ENCODE measurements around the gene GTF2F1.
"Not testable (repeated sequence)": the region's sequence is repeated elsewhere in the genome, so short reads cannot be mapped to it uniquely, and the experiment has no call there.

GTF2F1 gene

GRCh38 chr19:6417713-6418561 is 25.0 kb upstream of the GTF2F1 start:
- peak; percentile 43 for DNase-seq (ENCODE audit: low spot score)

GRCh38 chr19:6416658-6417405 is 23.9 kb upstream of the GTF2F1 start:
- no peak for DNase-seq (ENCODE audit: low spot score)

- DNase-seq (ENCODE audit: low spot score), result no peak
Measured at GRCh38 chr19:6415591-6416190, 22.7 kb upstream of the GTF2F1 start.

- DNase-seq (ENCODE audit: low spot score), result no peak
Measured at GRCh38 chr19:6414793-6415590, 22.0 kb upstream of the GTF2F1 start.

GRCh38 chr19:6413721-6414643 is 21.0 kb upstream of the GTF2F1 start:
- no peak for DNase-seq (ENCODE audit: low spot score)

- no peak for DNase-seq (ENCODE audit: low spot score)
Measured at GRCh38 chr19:6413291-6413690, 20.3 kb upstream of the GTF2F1 start.

- DNase-seq (ENCODE audit: low spot score), result no peak
Measured at GRCh38 chr19:6412447-6413091, 19.6 kb upstream of the GTF2F1 start.

- no peak for DNase-seq (ENCODE audit: low spot score)
Measured at GRCh38 chr19:6412061-6412446, 19.1 kb upstream of the GTF2F1 start.

GRCh38 chr19:6409346-6409745 is 16.4 kb upstream of the GTF2F1 start:
- DNase-seq (ENCODE audit: low spot score), result no peak

- DNase-seq (ENCODE audit: low spot score), result no peak
Measured at GRCh38 chr19:6406401-6406800, 13.4 kb upstream of the GTF2F1 start.

GRCh38 chr19:6402837-6403608 is 10.1 kb upstream of the GTF2F1 start:
- DNase-seq (ENCODE audit: low spot score), result peak; percentile 70

- DNase-seq (ENCODE audit: low spot score), result no peak
Measured at GRCh38 chr19:6402058-6402457, 9.1 kb upstream of the GTF2F1 start.

GRCh38 chr19:6400062-6400944 is 7.3 kb upstream of the GTF2F1 start:
- DNase-seq (ENCODE audit: low spot score), result not testable (repeated sequence)

- no peak for DNase-seq (ENCODE audit: low spot score)
Measured at GRCh38 chr19:6396305-6396704, 3.3 kb upstream of the GTF2F1 start.

GRCh38 chr19:6394831-6395230 is 1.9 kb upstream of the GTF2F1 start:
- no peak for DNase-seq (ENCODE audit: low spot score)

GRCh38 chr19:6393983-6394412 is 1.0 kb upstream of the GTF2F1 start:
- DNase-seq (ENCODE audit: low spot score), result no peak

- DNase-seq (ENCODE audit: low spot score), result no peak
Measured at GRCh38 chr19:6392221-6393073, 517 bp downstream of the GTF2F1 start.

- no peak for DNase-seq (ENCODE audit: low spot score)
Measured at GRCh38 chr19:6387372-6387771, 5.6 kb downstream of the GTF2F1 start.

Measured in globus pallidus (tissue), 1 donor.